ENCODE measurements around the gene HAS3.

DNA sequence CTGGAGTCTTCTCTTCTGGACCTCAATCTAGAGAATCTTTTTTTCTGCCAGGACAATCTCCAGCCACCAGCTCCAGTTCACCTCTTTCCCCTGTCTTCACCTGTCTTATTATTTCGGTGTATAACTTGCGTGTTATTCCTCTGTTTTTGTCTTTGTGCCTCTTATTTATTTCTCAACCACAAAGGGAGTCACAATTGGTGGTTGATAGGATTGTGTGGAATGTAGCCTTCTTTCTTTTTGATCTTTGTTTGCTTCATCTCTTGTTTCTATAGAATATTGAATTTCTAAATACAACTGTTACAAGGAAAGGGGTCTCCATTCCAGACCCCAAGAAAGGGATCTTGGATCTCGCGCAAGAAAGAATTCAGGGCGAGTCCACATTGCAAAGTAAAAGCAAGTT lies 35.9 kb upstream of the HAS3 start:
- TF ChIP-seq, protein P1, sequence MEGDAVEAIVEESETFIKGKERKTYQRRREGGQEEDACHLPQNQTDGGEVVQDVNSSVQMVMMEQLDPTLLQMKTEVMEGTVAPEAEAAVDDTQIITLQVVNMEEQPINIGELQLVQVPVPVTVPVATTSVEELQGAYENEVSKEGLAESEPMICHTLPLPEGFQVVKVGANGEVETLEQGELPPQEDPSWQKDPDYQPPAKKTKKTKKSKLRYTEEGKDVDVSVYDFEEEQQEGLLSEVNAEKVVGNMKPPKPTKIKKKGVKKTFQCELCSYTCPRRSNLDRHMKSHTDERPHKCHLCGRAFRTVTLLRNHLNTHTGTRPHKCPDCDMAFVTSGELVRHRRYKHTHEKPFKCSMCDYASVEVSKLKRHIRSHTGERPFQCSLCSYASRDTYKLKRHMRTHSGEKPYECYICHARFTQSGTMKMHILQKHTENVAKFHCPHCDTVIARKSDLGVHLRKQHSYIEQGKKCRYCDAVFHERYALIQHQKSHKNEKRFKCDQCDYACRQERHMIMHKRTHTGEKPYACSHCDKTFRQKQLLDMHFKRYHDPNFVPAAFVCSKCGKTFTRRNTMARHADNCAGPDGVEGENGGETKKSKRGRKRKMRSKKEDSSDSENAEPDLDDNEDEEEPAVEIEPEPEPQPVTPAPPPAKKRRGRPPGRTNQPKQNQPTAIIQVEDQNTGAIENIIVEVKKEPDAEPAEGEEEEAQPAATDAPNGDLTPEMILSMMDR (IDR thresholded peaks at IDR 0.05; ENCODE audit: low read depth, low read length, missing input control) = no peak
- TF ChIP-seq SP1 (IDR thresholded peaks at IDR 0.05) (no peak), EGR1 (IDR thresholded peaks at IDR 0.05; ENCODE audit: low read depth in 2 of 2) (no peak), REST (IDR thresholded peaks at IDR 0.05) (no peak), RAD21 (IDR thresholded peaks at IDR 0.05) (no peak), JUND (IDR thresholded peaks at IDR 0.05) (no peak), GABPA (IDR thresholded peaks at IDR 0.05 in 1 of 2, conservative IDR thresholded peaks at IDR 0.05 in 1 of 2) (no peak)
- TF ChIP-seq, protein P2, sequence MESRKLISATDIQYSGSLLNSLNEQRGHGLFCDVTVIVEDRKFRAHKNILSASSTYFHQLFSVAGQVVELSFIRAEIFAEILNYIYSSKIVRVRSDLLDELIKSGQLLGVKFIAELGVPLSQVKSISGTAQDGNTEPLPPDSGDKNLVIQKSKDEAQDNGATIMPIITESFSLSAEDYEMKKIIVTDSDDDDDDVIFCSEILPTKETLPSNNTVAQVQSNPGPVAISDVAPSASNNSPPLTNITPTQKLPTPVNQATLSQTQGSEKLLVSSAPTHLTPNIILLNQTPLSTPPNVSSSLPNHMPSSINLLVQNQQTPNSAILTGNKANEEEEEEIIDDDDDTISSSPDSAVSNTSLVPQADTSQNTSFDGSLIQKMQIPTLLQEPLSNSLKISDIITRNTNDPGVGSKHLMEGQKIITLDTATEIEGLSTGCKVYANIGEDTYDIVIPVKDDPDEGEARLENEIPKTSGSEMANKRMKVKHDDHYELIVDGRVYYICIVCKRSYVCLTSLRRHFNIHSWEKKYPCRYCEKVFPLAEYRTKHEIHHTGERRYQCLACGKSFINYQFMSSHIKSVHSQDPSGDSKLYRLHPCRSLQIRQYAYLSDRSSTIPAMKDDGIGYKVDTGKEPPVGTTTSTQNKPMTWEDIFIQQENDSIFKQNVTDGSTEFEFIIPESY (IDR thresholded peaks at IDR 0.05) = no peak
- TF ChIP-seq, protein P3, sequence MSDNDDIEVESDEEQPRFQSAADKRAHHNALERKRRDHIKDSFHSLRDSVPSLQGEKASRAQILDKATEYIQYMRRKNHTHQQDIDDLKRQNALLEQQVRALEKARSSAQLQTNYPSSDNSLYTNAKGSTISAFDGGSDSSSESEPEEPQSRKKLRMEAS (IDR thresholded peaks at IDR 0.05) = no peak
